Lower leg skin (tissue), 3 donors: ENCODE data around the gene TMEM9.

Experiments
- CTCF ChIP-seq, 3 donors: fragments of 450-650 bp; IDR thresholded peaks; one replicate each; pipeline ENCODE4 v1.5.1; 2016; ENCODE audit warnings: antibody characterized with exemption in 3 of 3, mild to moderate bottlenecking in 3 of 3, moderate library complexity in 2 of 3
- POLR2A ChIP-seq, 2 donors: fragments of 450-650 bp; IDR thresholded peaks; one replicate each; pipeline ENCODE4 v1.6.1; 2016 to 2017; ENCODE audit warnings: antibody characterized with exemption in 2 of 2, mild to moderate bottlenecking in 1 of 2, moderate library complexity in 1 of 2

- TF ChIP-seq POLR2A (IDR thresholded peaks at IDR 0.05) (no peak), CTCF (IDR thresholded peaks at IDR 0.05) (no peak)
Measured at GRCh38 chr1:201113451-201114244, 40.6 kb downstream of the TMEM9 start.
